B cell (primary cell): Measurements from ENCODE around the gene DNAJC1.

Experiments used
- CTCF ChIP-seq: fragments of 200-600 bp; IDR thresholded peaks from one replicate; pipeline ENCODE4 v1.8.0; 2022; ENCODE audit warnings: antibody characterized with exemption, mild to moderate bottlenecking
- EZH2 ChIP-seq: IDR thresholded peaks from 2 replicates; pipeline ENCODE4 v1.6.1; 2012; ENCODE audit warnings: borderline replicate concordance, low read depth, mild to moderate bottlenecking, moderate library complexity, low read length; ENCODE audit not compliant: insufficient read depth, poor library complexity, severe bottlenecking

DNA sequence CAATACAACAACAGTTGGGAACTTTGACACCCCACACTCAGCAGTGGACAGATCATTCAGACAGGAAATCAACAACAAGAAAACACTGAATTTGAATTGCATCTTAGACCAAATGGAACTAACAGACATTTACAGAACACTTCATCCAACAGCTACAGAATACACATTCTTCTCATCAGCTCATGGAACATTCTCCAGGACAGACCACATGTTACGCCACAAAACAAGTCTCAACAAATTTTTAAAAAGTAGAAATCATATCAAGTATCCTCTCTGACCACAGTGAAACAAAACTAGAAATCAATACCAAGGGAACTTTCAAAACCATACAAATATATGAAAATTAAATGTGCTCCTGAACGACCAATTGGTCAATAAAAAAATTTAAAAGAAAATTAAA lies 212.3 kb downstream of the DNAJC1 start:
- TF ChIP-seq CTCF (no peak), EZH2 (no peak)
